ENCODE measurements around the gene ERAS.

Gene ERAS

DNA sequence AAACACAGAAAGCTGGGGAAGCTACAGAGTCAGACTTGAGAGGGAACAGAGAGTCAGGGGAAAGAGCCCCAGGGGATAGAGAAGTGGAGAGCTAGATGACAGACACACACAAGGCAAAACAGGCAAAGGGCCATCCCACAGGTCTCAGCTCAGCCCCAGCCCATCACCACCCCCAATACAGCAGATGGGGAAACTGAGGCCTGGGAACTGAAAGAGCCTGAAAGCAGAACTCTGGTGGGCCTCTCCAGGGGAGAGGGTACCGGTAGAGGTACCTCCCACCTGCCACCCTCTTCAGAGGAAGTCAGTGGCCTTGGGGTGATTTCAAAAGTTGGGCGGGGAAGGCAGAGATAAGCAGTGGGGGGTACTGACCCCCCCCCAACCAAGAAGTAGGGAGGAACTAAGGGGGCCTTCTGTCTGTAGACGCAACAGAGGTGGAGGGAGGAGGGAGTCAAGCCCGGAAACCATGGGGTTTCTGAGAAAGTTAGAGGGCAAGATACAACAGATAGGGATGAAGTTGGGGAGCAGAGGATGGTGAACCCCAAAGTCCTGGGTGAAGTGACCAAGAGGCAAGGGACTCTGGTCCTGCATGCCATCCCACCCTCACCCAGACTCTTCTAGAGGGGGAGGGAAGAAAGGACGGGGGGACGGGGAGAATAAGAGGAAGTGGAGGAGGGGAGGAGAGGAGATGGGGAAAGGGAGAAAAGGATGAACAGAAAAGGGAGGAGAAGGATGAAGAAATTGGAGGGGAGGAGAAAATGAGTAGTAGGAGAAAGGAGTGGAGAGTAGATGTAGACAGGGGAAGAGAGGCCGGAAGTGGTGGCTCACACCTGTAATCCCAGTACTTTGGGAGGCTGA, 36.7 kb upstream of the ERAS start:
- Mint-ChIP-seq H3K4me1 (ENCODE audit: low read depth) (peaks cover 15% of the 10 kb centered on the region), H3K27ac (no peak overlapping the region), H3K9me3 (no peaks in the 10 kb centered on the region), H3K36me3 (ENCODE audit: low read depth) (no peaks in the 10 kb centered on the region), H3K27me3 (peaks cover 13% of the 10 kb centered on the region), H3K4me3 (no peak overlapping the region)
- intact Hi-C loops (cut with micrococcal nuclease), result no loop called here

- no peak overlapping the region for H3K27ac Mint-ChIP-seq
- no peak overlapping the region for H3K4me3 Mint-ChIP-seq
- H3K9me3 Mint-ChIP-seq, result no peaks in the 10 kb centered on the region
- H3K27me3 Mint-ChIP-seq, result peaks cover 11% of the 10 kb centered on the region
- intact Hi-C loops (cut with micrococcal nuclease), result no loop called here
- peaks cover 15% of the 10 kb centered on the region for H3K4me1 Mint-ChIP-seq (ENCODE audit: low read depth)
- H3K36me3 Mint-ChIP-seq (ENCODE audit: low read depth), result no peaks in the 10 kb centered on the region
Observed at GRCh38 chrX:48790477-48790876, 35.8 kb upstream of the ERAS start.

DNA sequence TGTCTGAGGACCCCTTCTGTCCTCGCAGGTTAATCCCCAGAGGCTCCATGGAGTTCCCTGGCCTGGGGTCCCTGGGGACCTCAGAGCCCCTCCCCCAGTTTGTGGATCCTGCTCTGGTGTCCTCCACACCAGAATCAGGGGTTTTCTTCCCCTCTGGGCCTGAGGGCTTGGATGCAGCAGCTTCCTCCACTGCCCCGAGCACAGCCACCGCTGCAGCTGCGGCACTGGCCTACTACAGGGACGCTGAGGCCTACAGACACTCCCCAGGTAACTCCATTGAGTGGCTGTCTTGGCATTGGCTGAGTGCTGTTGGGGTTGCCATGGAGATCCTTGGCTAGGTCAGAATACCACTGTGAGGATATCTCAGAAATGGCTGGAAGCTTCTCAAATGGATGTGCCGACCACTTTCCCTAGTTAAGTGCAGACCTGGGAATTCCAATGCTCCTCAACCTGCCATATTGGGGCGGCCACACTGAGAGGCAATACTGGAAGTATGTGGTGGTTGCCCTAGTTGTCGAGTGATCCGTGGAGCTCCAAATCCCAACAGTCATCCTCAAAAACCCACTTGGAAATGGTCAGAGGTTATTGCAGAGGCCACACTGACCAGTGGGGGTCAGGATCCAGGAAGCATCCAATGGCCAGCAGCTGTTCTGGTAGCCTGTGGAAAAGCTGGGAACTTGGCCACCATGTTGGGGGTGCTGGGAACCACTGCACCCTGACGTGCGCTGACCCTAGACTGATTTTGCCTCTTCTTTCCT, 35.1 kb upstream of the ERAS start:
- no peak overlapping the region for H3K27ac Mint-ChIP-seq
- peaks cover 15% of the 10 kb centered on the region for H3K4me1 Mint-ChIP-seq (ENCODE audit: low read depth)
- no peaks in the 10 kb centered on the region for H3K36me3 Mint-ChIP-seq (ENCODE audit: low read depth)
- intact Hi-C loops (cut with micrococcal nuclease), result no loop called here
- peaks cover 11% of the 10 kb centered on the region for H3K27me3 Mint-ChIP-seq
- H3K9me3 Mint-ChIP-seq, result no peaks in the 10 kb centered on the region
- H3K4me3 Mint-ChIP-seq, result no peak overlapping the region

- Mint-ChIP-seq H3K9me3 (no peaks in the 10 kb centered on the region), H3K27ac (no peak overlapping the region), H3K36me3 (ENCODE audit: low read depth) (no peaks in the 10 kb centered on the region), H3K4me1 (ENCODE audit: low read depth) (peaks cover 15% of the 10 kb centered on the region), H3K27me3 (peaks cover 5% of the 10 kb centered on the region), H3K4me3 (no peak overlapping the region)
- intact Hi-C loops (cut with micrococcal nuclease), result no loop called here
Observed at GRCh38 chrX:48792219-48792618, 34.1 kb upstream of the ERAS start.

DNA sequence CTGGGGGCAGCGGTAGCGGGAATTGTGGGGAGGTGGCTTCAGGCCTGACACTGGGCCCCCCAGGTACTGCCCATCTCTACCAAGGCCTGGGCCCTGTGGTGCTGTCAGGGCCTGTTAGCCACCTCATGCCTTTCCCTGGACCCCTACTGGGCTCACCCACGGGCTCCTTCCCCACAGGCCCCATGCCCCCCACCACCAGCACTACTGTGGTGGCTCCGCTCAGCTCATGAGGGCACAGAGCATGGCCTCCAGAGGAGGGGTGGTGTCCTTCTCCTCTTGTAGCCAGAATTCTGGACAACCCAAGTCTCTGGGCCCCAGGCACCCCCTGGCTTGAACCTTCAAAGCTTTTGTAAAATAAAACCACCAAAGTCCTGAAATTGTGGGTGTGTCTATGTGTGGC, 32.4 kb upstream of the ERAS start:
- intact Hi-C loops (cut with micrococcal nuclease), result no loop called here
- H3K4me3 Mint-ChIP-seq, result no peak overlapping the region
- no peaks in the 10 kb centered on the region for H3K9me3 Mint-ChIP-seq
- no peak overlapping the region for H3K27ac Mint-ChIP-seq
- no peaks in the 10 kb centered on the region for H3K27me3 Mint-ChIP-seq
- no peaks in the 10 kb centered on the region for H3K36me3 Mint-ChIP-seq (ENCODE audit: low read depth)
- H3K4me1 Mint-ChIP-seq (ENCODE audit: low read depth), result peaks cover 15% of the 10 kb centered on the region

DNA sequence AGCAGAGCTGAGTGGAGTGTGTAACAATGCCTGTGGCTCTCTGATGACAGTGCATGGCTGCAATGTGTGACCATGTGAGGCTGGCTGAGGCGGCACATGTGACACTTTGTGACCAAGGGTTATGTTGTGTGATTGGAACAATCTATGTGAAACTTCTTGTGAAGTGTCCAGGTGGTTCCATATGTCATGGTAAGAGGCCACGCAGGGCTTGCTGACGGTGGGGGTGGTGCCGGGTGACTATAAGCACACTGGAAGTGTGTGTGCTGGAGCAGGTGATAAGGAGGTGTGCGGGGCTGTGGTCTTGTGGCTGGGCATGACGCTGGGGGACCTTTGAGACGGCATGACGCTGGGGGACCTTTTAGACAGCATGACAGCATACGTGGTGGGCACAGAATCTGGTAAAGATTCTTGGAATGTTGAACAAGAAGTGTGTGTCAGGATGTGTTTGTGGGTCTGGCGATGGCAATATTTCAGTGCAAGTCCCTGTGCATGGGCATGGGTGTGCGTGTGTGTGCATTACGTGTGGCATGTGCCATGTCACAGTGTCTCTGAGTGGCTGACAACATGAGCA, 31.9 kb upstream of the ERAS start:
- intact Hi-C loops (cut with micrococcal nuclease), result no loop called here
- H3K36me3 Mint-ChIP-seq (ENCODE audit: low read depth), result no peaks in the 10 kb centered on the region
- peak overlapping the region; percentile 15 for H3K27ac Mint-ChIP-seq
- H3K4me3 Mint-ChIP-seq, result no peak overlapping the region
- peaks cover 12% of the 10 kb centered on the region for H3K4me1 Mint-ChIP-seq (ENCODE audit: low read depth)
- no peaks in the 10 kb centered on the region for H3K9me3 Mint-ChIP-seq
- no peaks in the 10 kb centered on the region for H3K27me3 Mint-ChIP-seq

DNA sequence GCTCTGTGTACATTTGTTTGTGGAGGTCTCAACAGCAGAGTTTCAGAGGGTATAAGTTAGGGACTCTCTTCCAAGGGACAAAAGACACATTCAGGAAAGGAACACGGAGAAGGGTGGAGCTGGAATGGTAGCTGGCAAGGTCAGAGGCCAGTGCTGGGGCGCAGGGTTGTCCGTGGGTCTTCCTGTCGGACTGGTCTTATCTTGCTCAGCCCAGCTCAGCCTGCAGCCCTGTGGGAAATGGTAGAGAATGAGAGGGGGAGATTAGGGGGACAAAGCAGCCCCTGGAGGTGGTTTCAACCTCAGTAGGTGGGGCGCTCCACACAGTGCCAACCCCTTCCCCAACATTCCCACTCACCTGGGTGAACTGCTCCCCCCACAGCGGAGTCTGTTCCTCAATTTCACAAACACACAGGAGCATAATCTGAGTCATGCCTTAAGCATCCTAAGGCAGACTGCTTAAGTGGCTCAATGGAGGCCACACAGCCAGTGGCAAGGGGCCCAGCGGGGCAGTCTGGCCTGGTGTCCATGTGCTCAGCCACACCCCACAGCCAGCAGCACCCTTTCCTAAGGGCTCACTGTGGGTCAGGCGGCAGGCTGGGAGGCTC, 31.3 kb upstream of the ERAS start:
- Mint-ChIP-seq H3K4me3 (no peak overlapping the region), H3K4me1 (ENCODE audit: low read depth) (peaks cover 7% of the 10 kb centered on the region), H3K36me3 (ENCODE audit: low read depth) (no peaks in the 10 kb centered on the region), H3K27ac (peak overlapping the region; percentile 15), H3K9me3 (no peaks in the 10 kb centered on the region), H3K27me3 (no peaks in the 10 kb centered on the region)
- intact Hi-C loops (cut with micrococcal nuclease), result no loop called here

- Mint-ChIP-seq H3K4me1 (ENCODE audit: low read depth) (peaks cover 9% of the 10 kb centered on the region), H3K36me3 (ENCODE audit: low read depth) (peaks cover 8% of the 10 kb centered on the region), H3K4me3 (no peak overlapping the region), H3K9me3 (no peaks in the 10 kb centered on the region), H3K27ac (no peak overlapping the region), H3K27me3 (no peaks in the 10 kb centered on the region)
- intact Hi-C loops (cut with micrococcal nuclease), result no loop called here
Observed at GRCh38 chrX:48798318-48798717, 28.0 kb upstream of the ERAS start.

- Mint-ChIP-seq H3K36me3 (ENCODE audit: low read depth) (peaks cover 32% of the 10 kb centered on the region), H3K27ac (peak overlapping the region; percentile 98), H3K9me3 (no peaks in the 10 kb centered on the region), H3K4me1 (ENCODE audit: low read depth) (peaks cover 20% of the 10 kb centered on the region), H3K27me3 (no peaks in the 10 kb centered on the region), H3K4me3 (peak overlapping the region; percentile 78)
- intact Hi-C loops (cut with micrococcal nuclease), result loop anchor here (2.0 to 5.0 kb wide), 4 partner anchors 64 to 118 kb away; partner anchors contain the start of genes PQBP1, SUV39H1, TIMM17B and WAS
Observed at GRCh38 chrX:48800574-48801279, 25.6 kb upstream of the ERAS start.

DNA sequence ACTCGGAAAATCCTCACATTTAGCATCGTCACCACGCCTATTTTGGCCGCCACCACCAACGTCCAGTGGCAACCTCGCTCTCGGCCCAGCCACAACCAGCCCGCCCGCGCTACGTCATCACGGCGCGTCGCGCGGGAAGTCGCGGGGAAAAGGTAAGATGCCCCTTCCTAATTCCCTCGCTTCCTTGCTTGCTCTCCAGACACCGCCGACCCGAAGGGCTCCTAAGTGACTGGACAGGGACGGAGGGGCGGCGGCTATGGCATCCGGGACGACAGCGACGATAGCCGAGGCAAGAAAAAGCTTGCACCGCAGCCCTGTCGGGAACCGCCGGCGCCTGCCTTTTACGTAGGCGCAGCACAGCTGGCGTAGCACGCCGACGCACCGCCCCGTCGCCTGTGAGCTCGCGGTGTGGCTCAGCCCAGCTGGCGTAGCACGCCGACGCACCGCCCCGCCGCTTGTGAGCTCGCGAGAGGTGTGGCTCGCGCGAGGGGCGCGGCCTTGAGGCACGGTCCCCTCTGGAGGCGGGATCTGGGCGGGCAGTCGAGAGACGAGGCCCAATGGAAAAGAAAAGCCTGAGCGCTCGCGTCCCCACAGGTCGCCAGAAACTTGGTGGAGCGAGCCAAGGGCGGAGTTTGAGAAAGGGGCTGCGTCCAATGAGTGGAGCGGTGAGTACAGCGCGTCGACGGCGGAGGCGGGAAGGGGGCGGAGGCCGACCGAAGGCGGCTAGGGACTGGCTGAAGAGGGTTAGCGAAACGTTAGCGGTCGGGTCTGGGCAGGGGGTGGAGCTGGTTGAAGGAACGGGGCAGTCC, 24.8 kb upstream of the ERAS start, which contains the start of gene HDAC6:
HDAC6 (plus strand) TSS at position 788 of the 809 bp plus-strand sequence. CDS start 626 bp downstream, outside the sequence.
- Mint-ChIP-seq H3K4me1 (ENCODE audit: low read depth) (peaks cover 23% of the 10 kb centered on the region), H3K4me3 (peak within 1 kb of the TSS; percentile 88), H3K27ac (peak within 1 kb of the TSS; percentile 98), H3K9me3 (no peaks in the 10 kb centered on the region), H3K27me3 (no peaks in the 10 kb centered on the region), H3K36me3 (ENCODE audit: low read depth) (peaks cover 38% of the 10 kb centered on the region)
- intact Hi-C loops (cut with micrococcal nuclease), result loop anchor here (2.0 to 5.0 kb wide), 4 partner anchors 65 to 119 kb away; partner anchors contain the start of genes PQBP1, SUV39H1, TIMM17B and WAS

GRCh38 chrX:48802089-48802904, 24.0 kb upstream of the ERAS start:
- peak overlapping the region; percentile 98 for H3K27ac Mint-ChIP-seq
- intact Hi-C loops (cut with micrococcal nuclease), result loop anchor here (5.0 kb wide), 3 partner anchors 95 to 120 kb away; partner anchors contain the start of genes PQBP1, SUV39H1, TIMM17B and WAS
- H3K9me3 Mint-ChIP-seq, result no peaks in the 10 kb centered on the region
- H3K36me3 Mint-ChIP-seq (ENCODE audit: low read depth), result peaks cover 46% of the 10 kb centered on the region
- H3K4me3 Mint-ChIP-seq, result peak overlapping the region; percentile 88
- H3K27me3 Mint-ChIP-seq, result no peaks in the 10 kb centered on the region
- H3K4me1 Mint-ChIP-seq (ENCODE audit: low read depth), result peaks cover 23% of the 10 kb centered on the region

DNA sequence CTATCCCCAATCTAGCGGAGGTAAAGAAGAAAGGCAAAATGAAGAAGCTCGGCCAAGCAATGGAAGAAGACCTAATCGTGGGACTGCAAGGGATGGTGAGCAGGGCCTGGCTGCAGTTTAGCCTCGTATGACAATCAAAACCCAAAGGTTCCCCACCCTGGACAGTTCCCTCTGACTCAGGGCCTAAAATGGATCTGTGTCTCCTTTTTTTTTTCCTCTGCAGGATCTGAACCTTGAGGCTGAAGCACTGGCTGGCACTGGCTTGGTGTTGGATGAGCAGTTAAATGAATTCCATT, 23.5 kb upstream of the ERAS start:
- Mint-ChIP-seq H3K27ac (peak overlapping the region; percentile 98), H3K36me3 (ENCODE audit: low read depth) (peaks cover 48% of the 10 kb centered on the region), H3K4me3 (peak overlapping the region; percentile 88), H3K4me1 (ENCODE audit: low read depth) (peaks cover 23% of the 10 kb centered on the region), H3K9me3 (no peaks in the 10 kb centered on the region), H3K27me3 (no peaks in the 10 kb centered on the region)
- intact Hi-C loops (cut with micrococcal nuclease), result loop anchor here (5.0 kb wide), 3 partner anchors 94 to 121 kb away; partner anchors contain the start of genes PQBP1, SUV39H1, TIMM17B and WAS
